ENCODE data around the gene ABCC3. TPM values are rescaled to one million over a fixed set of nuclear protein-coding genes. Genes with fewer than 3 reads are reported as not detected.

Gene ABCC3
- total and polyA plus RNA-seq, 2 of the 8 experiments (the other 6 are each of a cell fraction or from before 2014, with no cell fraction given): 0.35 to 0.37 TPM

GRCh38 chr17:50699410-50699809 lies 64.7 kb downstream of the ABCC3 start:
- 93% methylated on average over 7 of the region's 7 CpGs; no CpG with 5 or more reads in 1 of the 2 experiments for WGBS, 2 experiments (ENCODE audit: extremely low coverage in 1 of 2, insufficient coverage in 1 of 2, insufficient read length in 1 of 2, insufficient replicate concordance in 2 of 2, low coverage in 1 of 2, low lambda C conversion rate in 2 of 2, missing lambda C conversion rate in 1 of 2)
- Histone ChIP-seq H2BK15ac (ENCODE audit: low read length) (no peak overlapping the region), H3K14ac (ENCODE audit: insufficient read length) (no peak overlapping the region), H2AFZ (ENCODE audit: low read length) (no peak overlapping the region), H4K91ac (replicated peaks; ENCODE audit: insufficient read length, low read length) (no peak overlapping the region), H3K9me3 (ENCODE audit: insufficient read depth in 2 of 2, low read depth in 1 of 2, low read length in 1 of 2) (no peaks in the 10 kb centered on the region), H4K20me1 (replicated peaks in 1 of 2; ENCODE audit: control insufficient read depth in 1 of 2, insufficient read depth in 2 of 2, low read length in 2 of 2) (no peaks in the 10 kb centered on the region), H3K4me3 (ENCODE audit: extremely low read depth in 1 of 4, insufficient read depth in 2 of 4, low read depth in 3 of 4, low read length in 4 of 4) (no peak overlapping the region), H2BK20ac (ENCODE audit: low read length) (no peak overlapping the region), H2BK12ac (ENCODE audit: low read depth, low read length) (no peak overlapping the region), H4K8ac (ENCODE audit: extremely low read depth, insufficient read depth, low read length) (no peak overlapping the region; the same call in 1 of the 2 replicates), H3K4me1 (replicated peaks in 1 of 4; ENCODE audit: control insufficient read depth in 3 of 4, insufficient read depth in 4 of 4, low read length in 3 of 4) (no peaks in the 10 kb centered on the region), H3K4me2 (ENCODE audit: insufficient read depth in 1 of 2, low read depth in 2 of 2, low read length in 2 of 2) (no peak overlapping the region), H2BK5ac (ENCODE audit: low read depth, low read length) (no peak overlapping the region), H3K9ac (replicated peaks in 1 of 4; ENCODE audit: extremely low read depth in 1 of 4, low read depth in 3 of 4, low read length in 3 of 4) (no peak overlapping the region), H3K36me3 (ENCODE audit: control insufficient read depth in 2 of 4, insufficient read depth in 4 of 4, low read length in 3 of 4) (peaks cover 24 to 55% (median 40%) of the 10 kb centered on the region in 4 experiments), H3K23me2 (ENCODE audit: low read depth, low read length) (no peaks in the 10 kb centered on the region), H3K23ac (ENCODE audit: insufficient read length) (no peak overlapping the region), H3K56ac (replicated peaks; ENCODE audit: insufficient read length, low read depth, low read length) (no peak overlapping the region), H3K4ac (replicated peaks; ENCODE audit: insufficient read length, low read depth, low read length) (no peak overlapping the region), H2AK5ac (ENCODE audit: low read depth, low read length) (no peak overlapping the region), H3K79me1 (ENCODE audit: low read depth, low read length) (no peaks in the 10 kb centered on the region), H2BK120ac (replicated peaks; ENCODE audit: low read depth, low read length) (no peak overlapping the region), H3K27me3 (replicated peaks in 1 of 4; ENCODE audit: control insufficient read depth in 3 of 4, extremely low read depth in 1 of 4, insufficient read depth in 3 of 4, low read length in 3 of 4) (no peaks in the 10 kb centered on the region), H3K79me2 (ENCODE audit: control insufficient read depth in 1 of 2, insufficient read depth in 2 of 2, low read length in 2 of 2) (peaks cover 0 to 15% of the 10 kb centered on the region in 2 experiments; a peak in 2 of 4 replicates), H4K5ac (ENCODE audit: insufficient read length, low read depth, low read length) (no peak overlapping the region), H3K27ac (ENCODE audit: low read depth, low read length) (no peak overlapping the region), H3K18ac (ENCODE audit: extremely low read depth, low read length) (no peak overlapping the region)
- CTCF ChIA-PET (ENCODE audit: partially characterized antibody): interaction anchor here (3.6 to 20.2 kb wide), 3 partner anchors 70 to 147 kb away, joined by 18 to 391 read pairs (median 112); partner anchors contain the start of gene SPATA20
- POLR2A ChIA-PET (ENCODE audit: partially characterized antibody): interaction anchor here (1.7 kb wide), 1 partner anchor 20 kb away, joined by 6 read pairs; the partner anchor contains the start of gene LUC7L3
- no peak for FAIRE-seq
- DNase-seq (ENCODE audit: low read depth in 1 of 2, low spot score in 2 of 2): no peak
- TF ChIP-seq SAP30 (IDR thresholded peaks at IDR 0.05; ENCODE audit: insufficient read depth, insufficient replicate concordance, low read length) (no peak), SP2 (IDR thresholded peaks at IDR 0.05; ENCODE audit: low read length) (no peak)

All from H1 (cell line).